Spleen (tissue), 7 donors: ENCODE results near the gene SOX5.

Experiments used
- CTCF ChIP-seq, 11 experiments: fragments of 200-600 bp in 7 of 11; fragments of 450-650 bp in 4 of 11; sonication (generic) in 4 of 11; IDR thresholded peaks in 8 of 11; conservative IDR thresholded peaks in 3 of 11; 1 replicate in 7 of 11; 2 replicates in 4 of 11; pipeline versions ENCODE4 v1.4.0 to v1.8.0; 2016 to 2021; ENCODE audit warnings: antibody characterized with exemption in 11 of 11, inconsistent platforms in 4 of 11, mild to moderate bottlenecking in 1 of 11
- POLR2A ChIP-seq, 3 donors: fragments of 450-650 bp; IDR thresholded peaks; one replicate each; pipeline ENCODE4 v1.5.1; 2017; ENCODE audit warnings: antibody characterized with exemption in 3 of 3, mild to moderate bottlenecking in 1 of 3
- POLR2AphosphoS5 ChIP-seq, 3 donors: sonication (generic); formaldehyde crosslinking; IDR thresholded peaks; one replicate each; pipeline ENCODE4 v1.5.1; 2017; ENCODE audit warnings: antibody characterized with exemption in 3 of 3
- donor health status: DM: no; HTN: no; CAD: no; lungs with moderate emphysema.
- donor health status: DM: no; HTN: no; CAD: no.
- donor health status: DM: no; HTN: no; CAD: no.

GRCh38 chr12:23707270-23707669 is 242.2 kb downstream of the SOX5 start:
- no peak for TF ChIP-seq CTCF (IDR thresholded peaks at IDR 0.05 in 8 of 11, conservative IDR thresholded peaks at IDR 0.05 in 3 of 11)
- TF ChIP-seq POLR2A (IDR thresholded peaks at IDR 0.05) = no peak
- TF ChIP-seq POLR2AphosphoS5 (IDR thresholded peaks at IDR 0.05) = no peak
